GM10847 (cell line): Measurements from ENCODE around the gene APLF.

ENCODE experiments used
- POLR2A ChIP-seq: IDR thresholded peaks from 2 replicates; pipeline ENCODE4 v1.6.1; 2011; ENCODE audit not compliant: insufficient read length; ENCODE audit errors: extremely low read depth

Gene APLF, protein sequence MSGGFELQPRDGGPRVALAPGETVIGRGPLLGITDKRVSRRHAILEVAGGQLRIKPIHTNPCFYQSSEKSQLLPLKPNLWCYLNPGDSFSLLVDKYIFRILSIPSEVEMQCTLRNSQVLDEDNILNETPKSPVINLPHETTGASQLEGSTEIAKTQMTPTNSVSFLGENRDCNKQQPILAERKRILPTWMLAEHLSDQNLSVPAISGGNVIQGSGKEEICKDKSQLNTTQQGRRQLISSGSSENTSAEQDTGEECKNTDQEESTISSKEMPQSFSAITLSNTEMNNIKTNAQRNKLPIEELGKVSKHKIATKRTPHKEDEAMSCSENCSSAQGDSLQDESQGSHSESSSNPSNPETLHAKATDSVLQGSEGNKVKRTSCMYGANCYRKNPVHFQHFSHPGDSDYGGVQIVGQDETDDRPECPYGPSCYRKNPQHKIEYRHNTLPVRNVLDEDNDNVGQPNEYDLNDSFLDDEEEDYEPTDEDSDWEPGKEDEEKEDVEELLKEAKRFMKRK

GRCh38 chr2:68467077-68467960, at the start of gene APLF, which contains the start of gene FBXO48:
Gene APLF (plus strand): TSS chr2:68467585. CDS start chr2:68467732, 147 bp downstream.
Gene FBXO48 (minus strand): TSS chr2:68467294. CDS start chr2:68465145, 2,149 bp downstream.
- peak; percentile 60 for TF ChIP-seq POLR2A

DNA sequence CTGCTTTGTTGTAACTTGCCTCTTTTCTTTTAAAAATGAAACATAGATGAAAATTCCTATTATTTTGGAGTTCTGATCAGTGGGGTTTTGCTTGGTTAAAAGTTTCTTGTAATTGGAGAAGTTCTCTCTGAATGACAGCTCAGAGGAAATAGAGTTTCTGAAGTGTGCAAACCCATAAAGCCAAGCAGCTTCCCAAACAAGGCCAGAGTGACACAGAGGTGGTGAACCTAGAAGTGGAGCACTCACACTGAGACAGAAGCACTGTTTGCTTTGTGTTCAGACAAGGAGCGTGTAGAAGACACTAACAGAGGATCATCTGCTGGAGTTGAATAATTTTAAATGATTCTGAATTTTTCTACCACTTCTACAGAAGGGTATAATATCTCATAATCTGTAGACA, 49.5 kb upstream of the APLF start:
- no peak for TF ChIP-seq POLR2A

- no peak for TF ChIP-seq POLR2A
These were observed 49.0 kb upstream of the APLF start for GRCh38 chr2:68418419-68418818.

GRCh38 chr2:68418855-68419254, 48.5 kb upstream of the APLF start:
- no peak for TF ChIP-seq POLR2A

- TF ChIP-seq POLR2A: no peak
These were observed 47.0 kb upstream of the APLF start for GRCh38 chr2:68420254-68420910.

GRCh38 chr2:68423966-68424650, 43.3 kb upstream of the APLF start:
- no peak for TF ChIP-seq POLR2A

- TF ChIP-seq POLR2A: no peak
These were observed 41.9 kb upstream of the APLF start for GRCh38 chr2:68425503-68425902.

- no peak for TF ChIP-seq POLR2A
These were observed 40.9 kb upstream of the APLF start for GRCh38 chr2:68426446-68426845.

DNA sequence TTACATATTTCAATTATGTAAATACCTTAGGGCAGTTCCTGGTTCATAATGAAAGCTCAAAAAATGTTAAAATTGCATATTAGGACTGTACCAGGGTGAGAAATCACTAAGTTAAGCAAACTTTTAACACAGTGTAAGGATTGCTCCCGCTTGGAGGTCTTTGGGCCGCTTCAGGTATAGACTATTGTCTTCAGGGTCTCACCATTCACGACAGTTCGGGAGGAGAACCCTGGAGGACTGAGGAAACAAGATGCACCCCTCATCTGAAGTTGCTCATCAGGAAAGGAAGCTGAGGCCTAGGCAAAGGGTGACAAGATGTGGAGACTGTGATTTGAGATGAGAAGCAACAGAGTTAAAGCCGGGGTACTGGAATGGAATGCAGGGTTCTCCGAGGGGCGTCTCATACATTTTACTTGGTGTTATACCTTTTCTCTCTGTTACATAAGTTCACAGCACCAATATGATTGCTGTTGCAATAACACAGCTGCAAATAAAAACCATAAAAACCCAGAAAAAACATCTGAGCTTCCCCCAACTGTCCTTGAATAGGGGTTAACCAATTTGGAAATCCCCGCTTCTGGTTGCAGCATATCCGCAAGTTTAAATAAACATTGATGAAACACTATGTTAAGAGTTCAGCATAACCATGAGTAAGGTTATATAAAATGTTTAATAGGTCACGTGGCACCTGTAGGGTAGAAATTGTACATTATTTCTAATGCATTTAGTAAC, 40.4 kb upstream of the APLF start:
- TF ChIP-seq POLR2A: no peak

GRCh38 chr2:68428126-68428525, 39.3 kb upstream of the APLF start:
- TF ChIP-seq POLR2A: no peak

- no peak for TF ChIP-seq POLR2A
These were observed 38.6 kb upstream of the APLF start for GRCh38 chr2:68428746-68429145.

DNA sequence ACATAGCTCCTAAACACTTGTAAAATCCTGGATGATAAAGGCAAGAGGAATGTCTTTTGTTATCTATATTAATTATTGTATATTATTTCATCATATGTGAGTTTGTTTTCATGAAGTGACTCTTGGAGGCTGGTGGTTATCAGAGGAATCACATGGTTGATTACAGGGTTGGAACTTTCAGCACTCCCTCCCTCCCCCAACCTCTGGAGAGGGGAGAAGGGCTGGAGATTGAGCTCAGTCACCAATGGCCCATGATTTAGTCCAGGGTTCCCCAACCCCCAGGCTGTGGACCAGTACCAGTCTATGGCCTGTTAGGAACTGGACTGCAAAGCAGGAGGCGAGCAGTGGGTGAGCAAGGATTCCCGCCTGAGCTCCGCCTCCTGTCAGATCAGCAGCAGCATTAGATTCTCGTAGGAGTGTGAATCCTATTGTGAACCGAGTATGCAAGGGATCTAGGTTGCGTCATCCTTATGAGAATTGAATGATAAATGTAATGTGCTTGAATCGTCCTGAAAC, 38.0 kb upstream of the APLF start:
- TF ChIP-seq POLR2A: no peak

- TF ChIP-seq POLR2A: no peak
These were observed 35.9 kb upstream of the APLF start for GRCh38 chr2:68431316-68431972.
